Endothelial cell of umbilical vein (primary cell): ENCODE data around the gene CTNNA2. TPM values are rescaled to one million over a fixed set of nuclear protein-coding genes. Genes with fewer than 3 reads are reported as not detected.

Experiments
- BruUV-seq: library from RNA; stranded (reverse); fragments of 400-500 nt; replicated peaks from 2 replicates; lab custom pipeline; 2021; lab: Mats Ljungman, UMichigan
- CTCF ChIA-PET: fragments of 300-600, 350-600 bp; sonication (Branson Sonifier 250); formaldehyde crosslinking; loops from one replicate; lab custom pipeline; 2021; ENCODE audit warnings: antibody characterized with exemption, inconsistent platforms; lab: Charles Lee
- POLR2A ChIA-PET: fragments of 300-600, 350-600 bp; sonication (Branson Sonifier 250); formaldehyde crosslinking; loops from one replicate; lab custom pipeline; 2021; ENCODE audit warnings: antibody characterized with exemption, inconsistent platforms; lab: Charles Lee
- DNase-seq: peaks from one replicate; pipeline ENCODE4 v3.0.0-alpha.2; 2011; ENCODE audit warnings: low read depth, low spot score
- FAIRE-seq: peaks from 2 replicates; lab custom pipeline; 2011; peaks lifted over from hg19 to GRCh38; lab: Jason Lieb, UNC
- H2AFZ ChIP-seq: 2 replicates; pipeline ENCODE4 v1.6.0; 2012; ENCODE audit warnings: low read depth, low read length, control low read depth, inconsistent platforms
- H3K27ac ChIP-seq: 2 replicates; pipeline ENCODE4 v1.5.1; 2011; ENCODE audit warnings: low read depth, mild to moderate bottlenecking, control low read depth, low read length, moderate library complexity; ENCODE audit not compliant: insufficient read depth
- H3K27me3 ChIP-seq, 2 experiments: 2 replicates each; pipeline versions ENCODE4 v1.6.0 to v1.6.1; 2011; ENCODE audit warnings: low read length in 2 of 2, mixed read lengths in 1 of 2; ENCODE audit not compliant: control insufficient read depth in 2 of 2, insufficient read depth in 2 of 2
- H3K36me3 ChIP-seq, 2 experiments: 2 replicates in 1 of 2; 3 replicates in 1 of 2; pipeline ENCODE4 v1.5.1; 2011; ENCODE audit warnings: low read length in 2 of 2, mild to moderate bottlenecking in 1 of 2, moderate library complexity in 1 of 2; ENCODE audit not compliant: control insufficient read depth in 2 of 2, insufficient read depth in 2 of 2; ENCODE audit errors: extremely low read depth in 1 of 2
- H3K4me1 ChIP-seq: 3 replicates; pipeline ENCODE4 v1.5.1; 2011; ENCODE audit warnings: mild to moderate bottlenecking, low read length; ENCODE audit not compliant: control insufficient read depth, insufficient read depth; ENCODE audit errors: extremely low read depth
- H3K4me2 ChIP-seq: 2 replicates; pipeline ENCODE4 v1.6.1; 2011; ENCODE audit warnings: low read length, control low read depth, mixed read lengths; ENCODE audit not compliant: insufficient read depth
- H3K4me3 ChIP-seq, 3 experiments: fragments of 200-600 bp in 1 of 3; sonication (generic), shearing (Covaris generic) in 1 of 3; replicated peaks in 1 of 3; 2 replicates each; pipeline ENCODE4 v1.5.1; 2011 to 2016; ENCODE audit warnings: control low read depth in 3 of 3, low read length in 3 of 3, mild to moderate bottlenecking in 2 of 3, inconsistent platforms in 1 of 3, low read depth in 1 of 3, moderate library complexity in 1 of 3; ENCODE audit not compliant: insufficient read depth in 1 of 3
- H3K79me2 ChIP-seq: 2 replicates; pipeline ENCODE4 v1.6.0; 2012; ENCODE audit warnings: low read length, inconsistent platforms; ENCODE audit not compliant: control insufficient read depth, insufficient read depth
- H3K9ac ChIP-seq: replicated peaks from 2 replicates; pipeline ENCODE3; 2011; ENCODE audit warnings: low read length, control low read depth; ENCODE audit not compliant: insufficient read depth; ENCODE audit errors: extremely low read depth
- H3K9me1 ChIP-seq: replicated peaks from 3 replicates; pipeline ENCODE4 v1.6.0; 2011; ENCODE audit warnings: mild to moderate bottlenecking, low read length; ENCODE audit not compliant: control insufficient read depth, insufficient read depth; ENCODE audit errors: extremely low read depth
- H3K9me3 ChIP-seq: replicated peaks from 2 replicates; pipeline ENCODE4 v1.5.1; 2012; ENCODE audit warnings: low read length, inconsistent platforms; ENCODE audit not compliant: control insufficient read depth, insufficient read depth
- H4K20me1 ChIP-seq: replicated peaks from 2 replicates; pipeline ENCODE3; 2011; ENCODE audit warnings: mild to moderate bottlenecking, low read length; ENCODE audit not compliant: control insufficient read depth, insufficient read depth; ENCODE audit errors: extremely low read depth
- CTCF ChIP-seq, 2 donors: IDR thresholded peaks; 1 replicate in 1 of 2; 2 replicates in 1 of 2; pipeline ENCODE4 v1.5.1; 2011; ENCODE audit warnings: low read length in 2 of 2, mild to moderate bottlenecking in 2 of 2, moderate library complexity in 2 of 2, control low read depth in 1 of 2, inconsistent platforms in 1 of 2, low read depth in 1 of 2; ENCODE audit not compliant: insufficient read depth in 1 of 2; ENCODE audit errors: extremely low read depth in 1 of 2
- EZH2 ChIP-seq: IDR thresholded peaks from 2 replicates; pipeline ENCODE4 v1.6.1; 2012; ENCODE audit warnings: borderline replicate concordance, low read depth, mild to moderate bottlenecking, moderate library complexity, low read length, inconsistent platforms; ENCODE audit not compliant: severe bottlenecking
- FOS ChIP-seq: IDR thresholded peaks from 2 replicates; pipeline ENCODE4 v1.6.1; 2011; ENCODE audit warnings: mild to moderate bottlenecking, low read length, moderate library complexity, borderline replicate concordance; ENCODE audit not compliant: insufficient read depth
- GATA2 ChIP-seq: IDR thresholded peaks from 2 replicates; pipeline ENCODE4 v1.7.0; 2011; ENCODE audit warnings: low read depth, mild to moderate bottlenecking, moderate library complexity, mixed read lengths, low read length; ENCODE audit not compliant: insufficient read length, insufficient read depth
- JUN ChIP-seq: IDR thresholded peaks from 2 replicates; pipeline ENCODE4 v1.6.1; 2011; ENCODE audit warnings: borderline replicate concordance, low read depth; ENCODE audit not compliant: insufficient read length, insufficient read depth
- MAX ChIP-seq: IDR thresholded peaks from 2 replicates; pipeline ENCODE4 v1.6.1; 2011; ENCODE audit not compliant: insufficient read depth, insufficient read length
- MYC ChIP-seq: IDR thresholded peaks from one replicate; pipeline ENCODE4 v1.6.1; 2011; ENCODE audit warnings: mild to moderate bottlenecking, low read depth, low read length
- POLR2A ChIP-seq: IDR thresholded peaks from 2 replicates; pipeline ENCODE4 v1.6.1; 2012; ENCODE audit warnings: low read depth, mild to moderate bottlenecking, control low read depth, low read length
- POLR2AphosphoS5 ChIP-seq: IDR thresholded peaks from 2 replicates; pipeline ENCODE4 v1.6.1; 2012; ENCODE audit warnings: low read depth, mild to moderate bottlenecking, control low read depth, low read length, moderate library complexity; ENCODE audit not compliant: insufficient read depth
- dilution Hi-C: fragments of 300-500 bp; cut with MboI; formaldehyde crosslinking; loops from one replicate; pipeline ENCODE4 v1.15.0; 2019; ENCODE audit warnings: low sequenced_read_pairs; ENCODE audit not compliant: extremely low pct_ligation_motif_present
- intact Hi-C: fragments of 100-400 bp; cut with micrococcal nuclease; formaldehyde crosslinking; loops from one replicate; pipeline ENCODE4 v1.10.0; 2022
- polyA plus RNA-seq, 4 experiments: library from polyadenylated mRNA; depleted of rRNA in 3 of 4; stranded (reverse) in 3 of 4; unstranded in 1 of 4; fragments of >200 nt; gene quantifications; 2 replicates each; pipeline versions ENCODE4 v1.2.1 to v1.2.3, GENCODE V29; 2011 to 2012; ENCODE audit warnings: missing spikeins in 1 of 4
- total RNA-seq: library from RNA; stranded (reverse); gene quantifications from 2 replicates; pipeline ENCODE4 v1.2.3, GENCODE V29; 2021

Gene CTNNA2
- total and polyA plus RNA-seq, 2 donors (not counting 3 experiments of a cell fraction or from before 2014, with no cell fraction given), result not detected

DNA sequence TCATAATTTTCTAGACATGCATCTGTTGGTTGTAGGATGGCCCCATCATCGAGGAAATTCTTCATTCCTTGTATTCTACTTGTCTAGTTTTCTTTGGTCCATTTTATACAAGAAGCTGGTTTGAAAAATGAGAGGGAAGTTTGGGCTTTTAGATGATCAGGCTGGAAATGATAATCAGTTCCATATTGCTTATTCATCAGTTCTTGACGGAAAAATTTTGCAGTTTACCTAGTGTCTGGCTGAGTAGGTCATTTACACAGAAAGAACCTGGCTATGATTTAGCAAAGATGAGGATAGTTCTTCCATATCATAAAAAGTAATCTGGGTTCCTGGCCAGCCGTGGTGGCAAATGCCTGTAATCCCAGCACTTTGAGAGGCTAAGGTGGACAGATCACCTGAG, 416.8 kb downstream of the CTNNA2 start:
- POLR2A ChIA-PET, result no interaction called here
- FAIRE-seq (no peak), DNase-seq (no peak)
- Histone ChIP-seq H3K27ac (no peak overlapping the region), H3K4me3 (no peak overlapping the region), H3K79me2 (no peaks in the 10 kb centered on the region), H3K27me3 (no peaks in the 10 kb centered on the region), H3K9me1 (no peaks in the 10 kb centered on the region), H3K4me2 (no peak overlapping the region), H3K9me3 (no peaks in the 10 kb centered on the region), H3K36me3 (no peaks in the 10 kb centered on the region), H4K20me1 (no peaks in the 10 kb centered on the region), H3K9ac (no peak overlapping the region), H2AFZ (no peak overlapping the region), H3K4me1 (no peaks in the 10 kb centered on the region)
- dilution Hi-C loops, result no loop called here
- BruUV-seq, result no TSS peak
- no peak for TF ChIP-seq POLR2AphosphoS5
- no peak for TF ChIP-seq CTCF (IDR thresholded peaks at IDR 0.05; ENCODE audit: extremely low read depth in 1 of 2, insufficient read depth in 1 of 2, low read depth in 1 of 2, low read length in 2 of 2)
- no peak for TF ChIP-seq GATA2
- TF ChIP-seq FOS, result no peak
- no peak for TF ChIP-seq EZH2
- TF ChIP-seq JUN, result no peak
- TF ChIP-seq MYC, result no peak
- TF ChIP-seq POLR2A, result no peak
- TF ChIP-seq MAX, result no peak
- CTCF ChIA-PET, result no interaction called here
- intact Hi-C loops, result no loop called here
